GM08714 (cell line): ENCODE measurements around the gene TIMM21.

ENCODE experiments used
- H3K4me3 ChIP-seq: fragments of 200-500 bp; sonication (Bioruptor generic); 2 replicates; pipeline ENCODE4 v1.5.1; 2014; ENCODE audit warnings: mild to moderate bottlenecking, low read length, inconsistent platforms
- ZNF274 ChIP-seq: IDR thresholded peaks from 2 replicates; pipeline ENCODE4 v1.6.1; 2012; ENCODE audit warnings: mild to moderate bottlenecking, low read depth, low read length

Gene TIMM21

GRCh38 chr18:74132201-74132600 is 16.1 kb upstream of the TIMM21 start:
- H3K4me3 ChIP-seq = no peak overlapping the region
- TF ChIP-seq ZNF274 = no peak

GRCh38 chr18:74137920-74138538 is 10.3 kb upstream of the TIMM21 start:
- TF ChIP-seq ZNF274 = no peak
- H3K4me3 ChIP-seq = no peak overlapping the region

- no peak for TF ChIP-seq ZNF274
- no peak overlapping the region for H3K4me3 ChIP-seq
Observed at GRCh38 chr18:74139411-74139810, 8.9 kb upstream of the TIMM21 start.

GRCh38 chr18:74139888-74140287 is 8.4 kb upstream of the TIMM21 start:
- H3K4me3 ChIP-seq = no peak overlapping the region
- TF ChIP-seq ZNF274 = no peak

GRCh38 chr18:74140582-74140981 is 7.7 kb upstream of the TIMM21 start:
- TF ChIP-seq ZNF274 = no peak

GRCh38 chr18:74141667-74142066 is 6.7 kb upstream of the TIMM21 start:
- no peak overlapping the region for H3K4me3 ChIP-seq
- TF ChIP-seq ZNF274 = no peak

More at GRCh38 chr18:74140582-74140981, 7.7 kb upstream of the TIMM21 start:
- no peak overlapping the region for H3K4me3 ChIP-seq

- no peak for TF ChIP-seq ZNF274
- no peak overlapping the region for H3K4me3 ChIP-seq
Observed at GRCh38 chr18:74142252-74142651, 6.1 kb upstream of the TIMM21 start.

- no peak for TF ChIP-seq ZNF274
- no peak overlapping the region; the same call in 1 of the 2 replicates for H3K4me3 ChIP-seq
Observed at GRCh38 chr18:74146756-74147155, 1.6 kb upstream of the TIMM21 start.

GRCh38 chr18:74147491-74147778 is 888 bp upstream of the TIMM21 start:
- TF ChIP-seq ZNF274 = no peak
- peak overlapping the region; percentile 39; the same call in 1 of the 2 replicates for H3K4me3 ChIP-seq

GRCh38 chr18:74148543-74149070 is 284 bp downstream of the TIMM21 start:
- no peak for TF ChIP-seq ZNF274
- peak overlapping the region; percentile 87 for H3K4me3 ChIP-seq

- TF ChIP-seq ZNF274 = no peak
- H3K4me3 ChIP-seq = peak overlapping the region; percentile 61
Observed at GRCh38 chr18:74149878-74150277, 1.6 kb downstream of the TIMM21 start.

GRCh38 chr18:74152270-74152669 is 3.9 kb downstream of the TIMM21 start:
- H3K4me3 ChIP-seq = no peak overlapping the region
- TF ChIP-seq ZNF274 = no peak

- no peak overlapping the region for H3K4me3 ChIP-seq
- no peak for TF ChIP-seq ZNF274
Observed at GRCh38 chr18:74152857-74153256, 4.5 kb downstream of the TIMM21 start.

- H3K4me3 ChIP-seq = no peak overlapping the region
- no peak for TF ChIP-seq ZNF274
Observed at GRCh38 chr18:74153377-74153776, 5.1 kb downstream of the TIMM21 start.

- no peak overlapping the region for H3K4me3 ChIP-seq
- TF ChIP-seq ZNF274 = no peak
Observed at GRCh38 chr18:74153793-74154192, 5.5 kb downstream of the TIMM21 start.

GRCh38 chr18:74154716-74155115 is 6.4 kb downstream of the TIMM21 start:
- no peak overlapping the region for H3K4me3 ChIP-seq
- TF ChIP-seq ZNF274 = no peak
